A673 (cell line): ENCODE measurements around the gene NR0B2. TPM values are rescaled to one million over a fixed set of nuclear protein-coding genes. Genes with fewer than 3 reads are reported as not detected.
"Not testable (repeated sequence)": the region's sequence is repeated elsewhere in the genome, so short reads cannot be mapped to it uniquely, and the experiment has no call there.

Experiments used
- BruUV-seq: library from RNA; stranded (reverse); fragments of 400-500 nt; replicated peaks from 2 replicates; lab custom pipeline; 2021; lab: Mats Ljungman, UMichigan
- CTCF ChIA-PET: fragments of 300-600 bp; sonication (Branson Sonifier 250); formaldehyde crosslinking; loops from one replicate; lab custom pipeline; 2022; ENCODE audit warnings: antibody characterized with exemption; lab: Charles Lee
- POLR2A ChIA-PET: fragments of 300-600 bp; sonication (Branson Sonifier 250); formaldehyde crosslinking; loops from one replicate; lab custom pipeline; 2022; ENCODE audit warnings: antibody characterized with exemption; ENCODE audit not compliant: low non-redundant PET; lab: Charles Lee
- DNase-seq: peaks from one replicate; pipeline ENCODE4 v3.0.0-alpha.2; 2015; ENCODE audit warnings: low spot score
- H3K27ac ChIP-seq: fragments of 200-600 bp; sonication (generic); 2 replicates; pipeline ENCODE4 v1.5.1; 2016; ENCODE audit warnings: mixed run types, low read depth, mild to moderate bottlenecking, mixed read lengths, antibody characterized with exemption, low read length; ENCODE audit not compliant: poor library complexity, severe bottlenecking
- H3K27me3 ChIP-seq: fragments of 200-600 bp; sonication (generic); replicated peaks from 2 replicates; pipeline ENCODE4 v1.6.1; 2017; ENCODE audit warnings: mixed run types, low read depth, mild to moderate bottlenecking, mixed read lengths, antibody characterized with exemption, low read length; ENCODE audit not compliant: insufficient read depth, poor library complexity
- H3K36me3 ChIP-seq: fragments of 200-600 bp; sonication (generic); 2 replicates; pipeline ENCODE4 v1.6.1; 2016; ENCODE audit warnings: mixed run types, mild to moderate bottlenecking, mixed read lengths, antibody characterized with exemption, low read length; ENCODE audit not compliant: insufficient read depth, poor library complexity, severe bottlenecking
- H3K4me1 ChIP-seq: fragments of 200-600 bp; sonication (generic); 2 replicates; pipeline ENCODE4 v1.6.1; 2017; ENCODE audit warnings: mixed run types, mild to moderate bottlenecking, mixed read lengths, antibody characterized with exemption, low read length; ENCODE audit not compliant: insufficient read depth, poor library complexity, severe bottlenecking
- H3K4me3 ChIP-seq: fragments of 200-600 bp; sonication (generic); 2 replicates; pipeline ENCODE4 v1.5.1; 2016; ENCODE audit warnings: low read depth, mixed run types, mild to moderate bottlenecking, mixed read lengths, low read length; ENCODE audit not compliant: poor library complexity, severe bottlenecking
- H3K9me3 ChIP-seq: fragments of 200-600 bp; sonication (generic); 2 replicates; pipeline ENCODE4 v1.6.1; 2016; ENCODE audit warnings: mixed run types, low read depth, mild to moderate bottlenecking, mixed read lengths, antibody characterized with exemption, low read length; ENCODE audit not compliant: poor library complexity, severe bottlenecking
- CTCF ChIP-seq: fragments of 300-800, 200-600 bp; sonication (generic); conservative IDR thresholded peaks from 2 replicates; pipeline ENCODE4 v1.5.1; 2017; ENCODE audit warnings: low read depth, mild to moderate bottlenecking, antibody characterized with exemption, low read length, moderate library complexity, mixed read lengths
- EZH2 ChIP-seq: fragments of 200-600 bp; sonication (generic); IDR thresholded peaks from 2 replicates; pipeline ENCODE4 v1.6.1; 2017; ENCODE audit warnings: borderline replicate concordance, low read depth, mild to moderate bottlenecking, mixed read lengths, antibody characterized with exemption, low read length; ENCODE audit not compliant: poor library complexity, severe bottlenecking
- intact Hi-C: fragments of 100-400 bp; cut with micrococcal nuclease; formaldehyde crosslinking; loops from one replicate; pipeline ENCODE4 v1.10.0; 2022; ENCODE audit not compliant: unreplicated experiment
- total RNA-seq: library from RNA; stranded (reverse); gene quantifications from 2 replicates; pipeline ENCODE4 v1.2.3, GENCODE V29; 2021

NR0B2 gene
- total RNA-seq, 1 experiment from 2014 or later: not detected

- peaks cover 18% of the 10 kb centered on the region for H3K36me3 ChIP-seq
- POLR2A ChIA-PET: no interaction called here
- no peaks in the 10 kb centered on the region for H3K9me3 ChIP-seq
- CTCF ChIA-PET: no interaction called here
- H3K4me3 ChIP-seq: no peak overlapping the region
- no peaks in the 10 kb centered on the region for H3K27me3 ChIP-seq
- DNase-seq: no peak
- TF ChIP-seq EZH2 (no peak), CTCF (no peak)
- BruUV-seq: no TSS peak
- intact Hi-C loops: loop anchor here (5.0 kb wide), 2 partner anchors 63 to 273 kb away; no protein-coding TSS in a partner anchor
- H3K27ac ChIP-seq: no peak overlapping the region
- no peaks in the 10 kb centered on the region for H3K4me1 ChIP-seq
Measured at GRCh38 chr1:26874896-26875295, 38.9 kb downstream of the NR0B2 start.

- H3K4me3 ChIP-seq, H3K4me1 ChIP-seq, H3K9me3 ChIP-seq, DNase-seq, H3K27me3 ChIP-seq, H3K27ac ChIP-seq, intact Hi-C loops, BruUV-seq: not testable (repeated sequence)
- H3K36me3 ChIP-seq: peaks cover 13% of the 10 kb centered on the region
- POLR2A ChIA-PET: interaction anchor here (0.6 kb wide), 1 partner anchor 9 kb away, joined by 5 read pairs; no protein-coding TSS in a partner anchor
- CTCF ChIA-PET: interaction anchor here (0.6 to 0.7 kb wide), 2 partner anchors 13 to 512 kb away, joined by 6 to 7 read pairs; no protein-coding TSS in a partner anchor
Measured at GRCh38 chr1:26873097-26873496, 40.7 kb downstream of the NR0B2 start.

GRCh38 chr1:26864610-26865480 is 48.9 kb downstream of the NR0B2 start:
- peak overlapping the region; percentile 61 for H3K4me3 ChIP-seq
- TF ChIP-seq CTCF: 0 out of 2 replicates have a peak, but pooled peaks have one; percentile 22
- TF ChIP-seq EZH2: no peak
- no peaks in the 10 kb centered on the region for H3K9me3 ChIP-seq
- no peaks in the 10 kb centered on the region for H3K4me1 ChIP-seq
- intact Hi-C loops: no loop called here
- H3K27ac ChIP-seq: peak overlapping the region; percentile 79
- H3K36me3 ChIP-seq: no peaks in the 10 kb centered on the region
- DNase-seq: peak; percentile 99
- no TSS peak for BruUV-seq
- H3K27me3 ChIP-seq: no peaks in the 10 kb centered on the region
- ChIA-PET CTCF (interaction anchor here (0.6 to 1.5 kb wide), 8 partner anchors 13 to 263 kb away, joined by 3 to 7 read pairs (median 4); no protein-coding TSS in a partner anchor), POLR2A (no interaction called here)
